T-helper 1 cell treated with Interleukin-12 subunit alpha and Interleukin-12 subunit beta and Interleukin-4 antibody, amounts not matched to agents 30 μg/mL and 1 μg/mL, for 36 hours (primary cell): ENCODE measurements around the gene GZMA.
"Not testable (repeated sequence)": the region's sequence is repeated elsewhere in the genome, so short reads cannot be mapped to it uniquely, and the experiment has no call there.

Experiments used
- H3K27ac Mint-ChIP-seq: one replicate; pipeline ENCODE4 v1.8.0; 2021; ENCODE audit warnings: mild to moderate bottlenecking, mixed read lengths
- H3K27me3 Mint-ChIP-seq: one replicate; pipeline ENCODE4 v1.8.0; 2021; ENCODE audit warnings: low read depth, mixed read lengths
- H3K36me3 Mint-ChIP-seq: one replicate; pipeline ENCODE4 v1.8.0; 2021; ENCODE audit warnings: low read depth, mixed read lengths
- H3K4me1 Mint-ChIP-seq: one replicate; pipeline ENCODE4 v1.8.0; 2021; ENCODE audit warnings: low read depth, mixed read lengths
- H3K4me3 Mint-ChIP-seq: one replicate; pipeline ENCODE4 v1.8.0; 2021; ENCODE audit warnings: mild to moderate bottlenecking, moderate library complexity, mixed read lengths
- H3K9me3 Mint-ChIP-seq: one replicate; pipeline ENCODE4 v1.8.0; 2021; ENCODE audit warnings: mixed read lengths

Gene GZMA

GRCh38 chr5:55096861-55097260 is 5.6 kb upstream of the GZMA start:
- Mint-ChIP-seq H3K4me3 (peak overlapping the region; percentile 65), H3K27ac (peak overlapping the region; percentile 93), H3K9me3 (peaks cover 73% of the 10 kb centered on the region), H3K4me1 (peaks cover 81% of the 10 kb centered on the region), H3K27me3 (peaks cover 4% of the 10 kb centered on the region), H3K36me3 (peaks cover 78% of the 10 kb centered on the region)

- Mint-ChIP-seq H3K4me1 (peaks cover 73% of the 10 kb centered on the region), H3K4me3 (peak overlapping the region; percentile 93), H3K27ac (peak overlapping the region; percentile 98), H3K9me3 (peaks cover 44% of the 10 kb centered on the region), H3K36me3 (peaks cover 73% of the 10 kb centered on the region)
- not testable (repeated sequence) for H3K27me3 Mint-ChIP-seq
These were observed 1.3 kb upstream of the GZMA start for GRCh38 chr5:55101148-55101547.

GRCh38 chr5:55101556-55102276 is 730 bp upstream of the GZMA start:
- Mint-ChIP-seq H3K9me3 (peaks cover 38% of the 10 kb centered on the region), H3K27ac (peak overlapping the region; percentile 98), H3K4me1 (peaks cover 72% of the 10 kb centered on the region), H3K27me3 (peaks cover 4% of the 10 kb centered on the region), H3K36me3 (peaks cover 73% of the 10 kb centered on the region), H3K4me3 (peak overlapping the region; percentile 93)

- peak overlapping the region; percentile 71 for H3K27ac Mint-ChIP-seq
- peak overlapping the region; percentile 93 for H3K4me3 Mint-ChIP-seq
- peaks cover 72% of the 10 kb centered on the region for H3K36me3 Mint-ChIP-seq
- H3K9me3 Mint-ChIP-seq, result peaks cover 14% of the 10 kb centered on the region
- H3K27me3 Mint-ChIP-seq, result no peaks in the 10 kb centered on the region
- peaks cover 62% of the 10 kb centered on the region for H3K4me1 Mint-ChIP-seq
These were observed 1.8 kb downstream of the GZMA start for GRCh38 chr5:55104036-55104772.

GRCh38 chr5:55104946-55105701 is 2.7 kb downstream of the GZMA start:
- peaks cover 71% of the 10 kb centered on the region for H3K36me3 Mint-ChIP-seq
- H3K4me3 Mint-ChIP-seq, result peak overlapping the region; percentile 93
- no peaks in the 10 kb centered on the region for H3K27me3 Mint-ChIP-seq
- peaks cover 8% of the 10 kb centered on the region for H3K9me3 Mint-ChIP-seq
- H3K27ac Mint-ChIP-seq, result peak overlapping the region; percentile 64
- H3K4me1 Mint-ChIP-seq, result peaks cover 61% of the 10 kb centered on the region

- H3K4me1 Mint-ChIP-seq, result peaks cover 57% of the 10 kb centered on the region
- not testable (repeated sequence) for H3K9me3 Mint-ChIP-seq, H3K27me3 Mint-ChIP-seq, H3K27ac Mint-ChIP-seq
- H3K4me3 Mint-ChIP-seq, result peak overlapping the region; percentile 77
- H3K36me3 Mint-ChIP-seq, result peaks cover 69% of the 10 kb centered on the region
These were observed 3.5 kb downstream of the GZMA start for GRCh38 chr5:55105976-55106375.

- Mint-ChIP-seq H3K36me3 (peaks cover 75% of the 10 kb centered on the region), H3K9me3 (peaks cover 4% of the 10 kb centered on the region), H3K4me1 (peaks cover 58% of the 10 kb centered on the region), H3K27me3 (no peaks in the 10 kb centered on the region), H3K4me3 (peak overlapping the region; percentile 65), H3K27ac (no peak overlapping the region)
These were observed 6.2 kb downstream of the GZMA start for GRCh38 chr5:55108661-55109060.

GRCh38 chr5:55110217-55110616 is 7.8 kb downstream of the GZMA start:
- Mint-ChIP-seq H3K4me1 (peaks cover 50% of the 10 kb centered on the region), H3K4me3 (no peak overlapping the region), H3K27me3 (no peaks in the 10 kb centered on the region), H3K9me3 (peaks cover 4% of the 10 kb centered on the region), H3K27ac (no peak overlapping the region), H3K36me3 (peaks cover 64% of the 10 kb centered on the region)

GRCh38 chr5:55113327-55113726 is 10.9 kb downstream of the GZMA start:
- Mint-ChIP-seq H3K4me1 (peaks cover 31% of the 10 kb centered on the region), H3K27me3 (no peaks in the 10 kb centered on the region), H3K4me3 (peak overlapping the region; percentile 6), H3K36me3 (peaks cover 40% of the 10 kb centered on the region), H3K9me3 (peaks cover 4% of the 10 kb centered on the region), H3K27ac (peak overlapping the region; percentile 55)

- H3K9me3 Mint-ChIP-seq, result peaks cover 4% of the 10 kb centered on the region
- H3K4me3 Mint-ChIP-seq, result no peak overlapping the region
- peaks cover 29% of the 10 kb centered on the region for H3K4me1 Mint-ChIP-seq
- H3K27ac Mint-ChIP-seq, result no peak overlapping the region
- peaks cover 32% of the 10 kb centered on the region for H3K36me3 Mint-ChIP-seq
- peaks cover 5% of the 10 kb centered on the region for H3K27me3 Mint-ChIP-seq
These were observed 11.6 kb downstream of the GZMA start for GRCh38 chr5:55114061-55114460.

GRCh38 chr5:55123365-55123764 is 20.9 kb downstream of the GZMA start:
- no peak overlapping the region for H3K4me3 Mint-ChIP-seq
- H3K9me3 Mint-ChIP-seq, result peaks cover 15% of the 10 kb centered on the region
- H3K27me3 Mint-ChIP-seq, result peaks cover 28% of the 10 kb centered on the region
- H3K36me3 Mint-ChIP-seq, result peaks cover 10% of the 10 kb centered on the region
- H3K4me1 Mint-ChIP-seq, result peaks cover 4% of the 10 kb centered on the region
- no peak overlapping the region for H3K27ac Mint-ChIP-seq

GRCh38 chr5:55134053-55134722 is 31.7 kb downstream of the GZMA start:
- Mint-ChIP-seq H3K9me3 (peaks cover 28% of the 10 kb centered on the region), H3K36me3 (peaks cover 24% of the 10 kb centered on the region), H3K4me1 (peaks cover 15% of the 10 kb centered on the region), H3K27me3 (peaks cover 16% of the 10 kb centered on the region), H3K27ac (no peak overlapping the region), H3K4me3 (peak overlapping the region; percentile 5)

GRCh38 chr5:55136521-55136920 is 34.1 kb downstream of the GZMA start:
- H3K4me1 Mint-ChIP-seq, result peaks cover 24% of the 10 kb centered on the region
- H3K36me3 Mint-ChIP-seq, result peaks cover 14% of the 10 kb centered on the region
- H3K4me3 Mint-ChIP-seq, result no peak overlapping the region
- H3K27me3 Mint-ChIP-seq, result peaks cover 16% of the 10 kb centered on the region
- H3K27ac Mint-ChIP-seq, result no peak overlapping the region
- peaks cover 9% of the 10 kb centered on the region for H3K9me3 Mint-ChIP-seq
